NCI-H1105 treated with DMSO at 0.1 percent for 48 hours (cell line): ENCODE measurements around the gene STAT5B.

Experiments
- DNase-seq: peaks from one replicate; lab custom pipeline; 2025; lab: John Stamatoyannopoulos, UW

Gene STAT5B

DNA sequence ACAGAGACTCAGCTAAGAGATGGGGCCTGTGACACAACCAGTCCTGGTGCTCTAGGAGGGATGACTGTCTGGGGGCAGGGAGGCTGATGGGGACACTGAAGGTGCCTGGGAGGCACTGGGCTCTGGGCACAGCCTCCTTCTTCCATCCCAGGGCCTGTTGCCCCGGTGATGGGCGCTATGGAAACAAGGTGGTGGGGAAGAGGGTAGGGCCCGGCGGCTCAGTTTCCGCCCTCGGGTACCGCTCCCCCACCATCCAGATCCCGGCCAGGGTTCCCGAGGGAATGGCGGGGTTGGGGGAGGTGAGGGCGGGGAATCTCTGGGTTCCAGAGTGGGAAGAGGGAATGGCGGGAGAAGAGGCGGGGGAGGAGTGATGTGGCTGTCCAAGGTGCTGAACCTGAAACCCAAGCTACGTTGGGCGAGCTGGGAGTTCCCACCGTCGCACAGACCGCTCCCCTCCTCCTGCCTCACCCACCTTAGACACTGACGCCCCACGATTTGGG, 96.2 kb downstream of the STAT5B start:
- peak; percentile 56 for DNase-seq

GRCh38 chr17:42179335-42179734, 96.9 kb downstream of the STAT5B start:
- DNase-seq = no peak

DNA sequence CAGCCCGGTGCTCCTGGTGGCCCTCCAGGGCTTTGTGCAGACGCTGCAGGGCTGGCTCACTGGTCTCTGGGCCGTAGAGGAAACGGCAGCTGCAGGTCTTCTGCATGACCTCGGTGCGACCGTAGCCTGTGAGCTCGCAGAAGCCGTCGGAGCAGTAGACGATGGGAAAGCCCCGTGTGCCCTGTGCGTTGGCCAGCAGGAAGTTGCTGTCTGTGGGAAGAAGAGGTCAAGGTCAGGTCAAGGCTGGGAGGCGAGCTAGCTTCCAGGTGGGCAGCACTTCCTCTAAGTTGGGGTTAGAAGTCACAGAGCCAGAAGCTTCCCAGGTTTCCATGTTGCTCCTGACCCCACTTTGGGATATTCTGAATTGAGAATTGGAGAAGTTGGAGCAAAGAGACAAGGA, 97.4 kb downstream of the STAT5B start:
- DNase-seq = no peak

GRCh38 chr17:42177684-42178083, 98.5 kb downstream of the STAT5B start:
- DNase-seq = no peak

DNA sequence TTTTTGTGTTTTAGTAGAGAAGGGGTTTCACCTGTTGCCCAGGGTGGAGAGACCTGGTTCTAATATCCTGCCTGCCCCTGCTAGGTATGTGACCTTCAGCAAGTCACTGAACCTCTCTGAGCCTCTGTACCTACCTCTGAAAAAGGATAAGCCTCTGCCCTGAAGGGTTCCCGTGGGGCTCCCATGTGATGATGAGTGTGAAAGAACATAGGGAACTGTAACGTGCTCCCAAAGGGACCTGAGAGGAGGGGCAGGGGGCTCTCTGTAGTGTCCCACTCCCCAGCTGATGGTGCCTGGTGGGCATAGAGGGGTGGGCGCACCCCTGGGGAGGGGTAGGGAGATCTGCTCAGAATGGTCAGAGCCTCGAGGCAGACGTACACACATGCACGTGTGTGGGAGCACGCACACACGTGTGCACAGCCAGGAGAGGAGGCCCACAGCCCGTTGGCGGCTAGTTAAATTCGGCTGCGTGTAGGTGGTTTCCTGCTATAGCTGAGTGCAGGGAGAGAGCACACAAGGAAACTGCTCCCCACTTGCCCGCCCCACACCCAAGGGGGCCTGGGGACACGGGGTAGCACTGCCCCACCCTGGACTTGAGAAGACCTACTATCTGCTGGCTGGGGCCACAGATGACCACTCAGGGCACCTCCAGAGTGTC, 101.9 kb downstream of the STAT5B start:
- no peak for DNase-seq

DNA sequence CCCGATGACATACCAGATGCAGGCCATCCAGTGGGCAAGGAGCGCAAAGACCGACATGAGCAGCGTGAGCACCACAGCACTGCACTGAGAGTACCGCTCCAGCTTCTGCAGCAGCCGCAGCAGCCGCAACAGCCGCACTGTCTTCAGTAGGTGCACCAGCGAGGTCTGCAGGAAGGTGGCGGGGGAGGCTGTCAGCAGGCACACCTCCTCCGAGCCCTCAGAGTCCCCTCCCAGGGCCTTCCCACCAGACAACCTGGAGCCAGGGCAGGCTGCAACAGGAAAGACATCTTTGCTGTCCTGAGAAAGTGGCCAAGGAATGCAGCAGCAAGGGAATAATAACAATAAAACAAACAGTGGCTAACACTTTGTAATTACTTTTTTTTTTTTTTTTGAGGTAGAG, 104.4 kb downstream of the STAT5B start:
- DNase-seq = peak; percentile 1

GRCh38 chr17:42169351-42169750, 106.8 kb downstream of the STAT5B start:
- DNase-seq = no peak

- DNase-seq = no peak
These were observed 108.4 kb downstream of the STAT5B start for GRCh38 chr17:42167807-42168206.

DNA sequence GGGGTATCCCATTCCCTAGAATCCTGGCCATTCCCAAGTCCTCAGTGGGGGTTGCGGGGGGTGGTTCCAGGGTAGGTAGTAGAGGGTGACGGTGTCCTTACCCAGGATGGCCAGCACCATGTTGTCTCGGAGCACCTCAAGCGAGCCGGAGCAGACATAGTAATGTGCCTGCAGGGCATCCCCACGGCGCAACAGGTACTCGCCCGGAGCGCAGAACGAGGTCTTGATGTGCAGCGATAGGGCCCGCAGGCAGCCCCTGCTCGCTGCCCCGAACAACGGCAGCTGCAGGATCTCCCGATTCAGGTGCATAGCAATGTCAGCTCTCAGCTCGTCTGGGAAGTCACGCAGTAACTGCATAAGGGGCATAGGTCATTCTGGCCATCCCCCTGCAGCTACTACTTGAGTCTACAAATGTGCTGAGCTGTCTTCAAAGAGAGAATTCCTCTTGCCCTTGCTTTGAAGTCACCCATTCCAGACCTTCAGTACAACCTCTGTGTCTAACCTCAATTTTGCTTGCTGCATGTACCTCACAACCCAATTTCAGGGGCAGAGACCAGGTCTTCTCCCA, 109.9 kb downstream of the STAT5B start:
- no peak for DNase-seq

DNA sequence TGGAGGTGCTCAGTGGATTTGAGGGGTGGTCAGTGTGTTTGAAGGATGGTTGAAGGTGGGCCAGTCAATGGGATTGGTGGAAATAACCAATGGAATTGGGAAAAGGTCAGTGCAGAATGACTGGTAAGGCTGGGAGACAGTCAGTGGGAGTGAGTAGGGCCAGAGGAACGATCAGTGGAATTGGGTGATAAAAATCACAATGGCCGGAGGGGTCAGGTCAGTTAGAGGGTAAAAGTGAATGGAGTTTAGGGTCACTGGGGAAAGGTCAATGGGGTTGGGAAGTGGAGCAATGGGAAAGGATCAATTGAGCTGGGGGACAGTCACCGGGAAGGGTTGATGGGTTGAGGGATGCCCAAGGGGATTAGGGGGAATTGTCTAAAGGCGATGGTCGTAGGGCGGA, 110.4 kb downstream of the STAT5B start:
- DNase-seq = no peak

GRCh38 chr17:42163696-42164407, 112.3 kb downstream of the STAT5B start:
- no peak for DNase-seq

DNA sequence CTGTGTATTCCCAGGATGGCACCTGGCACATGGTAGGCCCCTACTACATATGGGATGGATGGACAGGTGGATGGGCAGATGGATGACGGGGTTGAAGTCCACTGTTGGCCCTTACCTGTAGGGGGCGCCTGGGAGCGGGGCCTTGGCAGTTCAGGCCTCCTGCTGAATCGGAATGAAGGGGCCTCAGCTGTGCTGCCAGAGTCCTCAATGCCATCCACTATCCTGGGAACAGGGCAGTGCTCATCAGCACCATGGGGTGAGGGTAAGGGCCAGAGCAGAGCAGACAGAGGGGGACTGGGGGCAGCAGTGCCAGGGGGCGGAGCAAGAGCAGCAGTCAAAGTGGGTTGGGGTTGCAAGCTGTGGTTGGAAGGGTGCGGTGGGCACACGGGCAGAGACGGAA, 113.1 kb downstream of the STAT5B start:
- no peak for DNase-seq

GRCh38 chr17:42160531-42160910, 115.7 kb downstream of the STAT5B start:
- no peak for DNase-seq

DNA sequence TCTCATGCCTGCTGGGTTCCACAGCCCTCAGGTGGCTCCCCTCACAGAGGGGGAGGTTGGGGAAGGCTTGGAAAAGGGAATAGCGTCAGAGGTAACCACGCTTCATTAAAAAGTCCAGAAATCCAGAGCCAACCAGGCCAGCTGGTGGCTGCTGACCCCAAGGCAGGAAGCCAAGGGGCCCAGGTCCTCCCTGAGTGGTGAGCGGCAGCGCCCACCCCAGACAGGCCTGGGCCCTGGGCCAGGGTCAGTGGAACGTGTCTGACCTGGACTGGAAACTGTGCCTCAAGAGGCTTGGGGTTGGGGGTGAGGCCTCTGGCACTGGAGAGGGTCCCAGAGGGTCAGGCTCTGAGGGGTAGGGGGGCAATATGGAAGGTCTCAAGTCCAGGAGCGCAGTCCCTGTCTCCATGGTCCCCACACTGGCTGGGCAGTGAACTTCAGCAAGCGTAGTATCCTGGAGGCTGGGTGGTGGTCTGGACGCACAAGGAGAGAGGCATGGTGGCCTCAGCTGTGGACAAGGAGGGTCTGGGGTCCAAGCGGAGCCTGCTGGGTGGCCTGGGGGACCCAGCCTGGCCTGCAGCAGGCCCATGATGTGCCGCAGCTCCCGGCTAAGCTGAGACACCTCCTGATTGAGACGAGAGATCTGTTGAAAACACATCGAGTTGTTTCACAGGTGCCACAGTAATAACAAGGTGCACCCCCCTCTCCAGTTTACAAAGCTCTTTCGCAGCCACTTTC, 116.2 kb downstream of the STAT5B start:
- DNase-seq = no peak

GRCh38 chr17:42155614-42156045, 120.6 kb downstream of the STAT5B start:
- DNase-seq = no peak

DNA sequence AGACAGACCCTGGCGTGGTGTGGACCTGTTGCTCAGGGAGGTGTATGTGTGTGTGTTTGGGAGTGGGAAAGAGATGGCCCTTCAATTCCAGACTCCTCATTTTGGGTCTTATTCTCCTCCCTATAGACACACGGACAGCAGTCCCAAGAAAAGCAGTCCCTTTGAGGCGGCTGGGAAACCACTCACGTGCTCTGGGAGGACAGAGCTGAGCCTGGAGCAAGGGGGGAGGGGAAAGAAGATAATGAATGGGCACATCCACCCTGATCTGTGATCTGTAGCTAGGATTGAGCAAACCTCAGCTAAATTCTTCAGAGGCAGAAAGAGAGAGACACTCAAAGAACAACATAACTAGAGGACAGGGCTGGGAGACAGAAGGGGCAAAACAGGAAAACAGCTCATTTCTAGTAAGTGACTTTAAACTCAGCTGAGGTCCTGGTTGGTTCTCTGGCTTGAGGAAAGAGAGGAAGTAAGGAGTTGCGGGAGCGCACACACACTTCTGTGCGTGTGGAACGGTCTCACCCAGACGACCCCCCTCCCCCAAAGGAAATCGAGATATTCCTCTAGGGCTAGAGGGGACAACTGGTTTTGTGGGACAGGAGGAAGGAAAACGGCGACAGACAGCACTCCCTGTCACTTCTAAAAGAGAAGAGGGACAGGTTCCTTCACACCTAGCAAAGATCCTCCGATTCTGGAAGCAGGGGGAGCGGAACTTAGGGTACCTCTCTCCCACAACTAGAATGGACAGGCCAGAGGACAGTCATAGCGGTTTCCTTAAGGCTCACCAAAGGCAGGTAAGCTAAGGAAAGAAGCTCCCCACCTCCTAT, 122.1 kb downstream of the STAT5B start:
- no peak for DNase-seq
